Astrocyte (in vitro differentiated cells and primary cell): ENCODE measurements around the gene RTN3. TPM values are rescaled to one million over a fixed set of nuclear protein-coding genes. Genes with fewer than 3 reads are reported as not detected.

ENCODE experiments used
- DNase-seq: peaks from one replicate; pipeline ENCODE4 v3.0.0-alpha.2; 2010; ENCODE audit warnings: low read depth
- FAIRE-seq: peaks from 2 replicates; lab custom pipeline; 2011; peaks lifted over from hg19 to GRCh38; lab: Jason Lieb, UNC
- H2AFZ ChIP-seq: 2 replicates; pipeline ENCODE4 v1.6.0; 2012; ENCODE audit warnings: low read depth, low read length, inconsistent platforms
- H3K27ac ChIP-seq: 2 replicates; pipeline ENCODE4 v1.5.1; 2011; ENCODE audit warnings: low read depth, low read length, inconsistent platforms
- H3K27me3 ChIP-seq: 2 replicates; pipeline ENCODE4 v1.6.0; 2011; ENCODE audit warnings: low read length, inconsistent platforms; ENCODE audit not compliant: insufficient read depth
- H3K36me3 ChIP-seq: 2 replicates; pipeline ENCODE4 v1.5.1; 2011; ENCODE audit warnings: low read length, inconsistent platforms; ENCODE audit not compliant: insufficient read depth
- H3K4me1 ChIP-seq: 2 replicates; pipeline ENCODE4 v1.5.1; 2011; ENCODE audit warnings: low read length, inconsistent platforms; ENCODE audit not compliant: insufficient read depth
- H3K4me2 ChIP-seq: 2 replicates; pipeline ENCODE4 v1.6.0; 2012; ENCODE audit warnings: low read length, inconsistent platforms
- H3K4me3 ChIP-seq: 2 replicates; pipeline ENCODE4 v1.5.1; 2011; ENCODE audit warnings: low read depth, mild to moderate bottlenecking, low read length, inconsistent platforms; ENCODE audit not compliant: insufficient read depth
- H3K79me2 ChIP-seq: 2 replicates; pipeline ENCODE4 v1.6.0; 2012; ENCODE audit warnings: mild to moderate bottlenecking, low read length, inconsistent platforms; ENCODE audit not compliant: insufficient read depth
- H3K9ac ChIP-seq: 2 replicates; pipeline ENCODE4 v1.6.0; 2012; ENCODE audit warnings: mild to moderate bottlenecking, low read length, inconsistent platforms
- H3K9me3 ChIP-seq: 2 replicates; pipeline ENCODE4 v1.5.1; 2012; ENCODE audit warnings: low read depth, mild to moderate bottlenecking, low read length, inconsistent platforms; ENCODE audit not compliant: insufficient read depth
- H4K20me1 ChIP-seq: 2 replicates; pipeline ENCODE4 v1.6.0; 2012; ENCODE audit warnings: low read length, inconsistent platforms; ENCODE audit not compliant: insufficient read depth
- H3K27ac Mint-ChIP-seq: one replicate; pipeline ENCODE4 v1.8.0; 2021; ENCODE audit warnings: mild to moderate bottlenecking, mixed read lengths; ENCODE audit not compliant: unreplicated experiment
- H3K27me3 Mint-ChIP-seq: one replicate; pipeline ENCODE4 v1.8.0; 2021; ENCODE audit warnings: low read depth, mixed read lengths; ENCODE audit not compliant: unreplicated experiment
- H3K36me3 Mint-ChIP-seq: one replicate; pipeline ENCODE4 v1.8.0; 2021; ENCODE audit warnings: low read depth, mixed read lengths; ENCODE audit not compliant: unreplicated experiment
- H3K4me1 Mint-ChIP-seq: one replicate; pipeline ENCODE4 v1.8.0; 2021; ENCODE audit warnings: low read depth, mixed read lengths; ENCODE audit not compliant: unreplicated experiment
- H3K4me3 Mint-ChIP-seq: one replicate; pipeline ENCODE4 v1.8.0; 2021; ENCODE audit warnings: mild to moderate bottlenecking, moderate library complexity, mixed read lengths; ENCODE audit not compliant: unreplicated experiment
- H3K9me3 Mint-ChIP-seq: one replicate; pipeline ENCODE4 v1.8.0; 2021; ENCODE audit warnings: mild to moderate bottlenecking, mixed read lengths; ENCODE audit not compliant: unreplicated experiment
- EZH2 ChIP-seq: IDR thresholded peaks from 2 replicates; pipeline ENCODE4 v1.6.1; 2012; ENCODE audit warnings: mild to moderate bottlenecking, low read length, inconsistent platforms; ENCODE audit not compliant: insufficient read depth
- total RNA-seq: library from RNA; stranded (reverse); gene quantifications from 2 replicates; pipeline ENCODE4 v1.2.1, GENCODE V29; 2021
- TF ChIP-seq, protein P1 (sequence below): IDR thresholded peaks from 2 replicates; pipeline ENCODE4 v1.5.1; 2011; ENCODE audit warnings: low read depth, mild to moderate bottlenecking, inconsistent platforms, low read length, moderate library complexity; ENCODE audit not compliant: insufficient read depth

The RTN3 gene
- total RNA-seq, 1 donor from 2014 or later, result 99.5 TPM

DNA sequence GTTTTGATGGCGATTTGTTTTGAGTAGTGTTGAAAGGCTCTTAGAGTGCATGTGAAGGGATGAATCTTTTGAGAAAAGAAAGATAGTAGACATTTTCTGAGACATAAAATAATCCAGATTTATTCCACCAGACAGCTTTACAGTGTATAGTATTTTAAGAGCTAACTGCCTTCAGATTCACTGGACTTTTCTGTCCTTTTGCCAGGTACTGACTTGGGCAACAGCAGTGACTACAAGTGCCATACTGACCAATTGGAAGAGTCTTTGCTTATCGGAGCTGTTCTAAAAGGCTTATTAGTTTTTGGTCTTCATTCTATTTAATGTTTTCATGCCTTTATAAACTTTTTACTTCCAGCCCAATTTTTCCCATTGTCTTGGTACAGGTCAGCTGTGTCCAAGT lies 32.5 kb downstream of the RTN3 start:
- Histone ChIP-seq H3K4me3 (no peak overlapping the region), H3K79me2 (peaks cover 17% of the 10 kb centered on the region)
- peaks cover 14% of the 10 kb centered on the region for H3K4me1 Mint-ChIP-seq

DNA sequence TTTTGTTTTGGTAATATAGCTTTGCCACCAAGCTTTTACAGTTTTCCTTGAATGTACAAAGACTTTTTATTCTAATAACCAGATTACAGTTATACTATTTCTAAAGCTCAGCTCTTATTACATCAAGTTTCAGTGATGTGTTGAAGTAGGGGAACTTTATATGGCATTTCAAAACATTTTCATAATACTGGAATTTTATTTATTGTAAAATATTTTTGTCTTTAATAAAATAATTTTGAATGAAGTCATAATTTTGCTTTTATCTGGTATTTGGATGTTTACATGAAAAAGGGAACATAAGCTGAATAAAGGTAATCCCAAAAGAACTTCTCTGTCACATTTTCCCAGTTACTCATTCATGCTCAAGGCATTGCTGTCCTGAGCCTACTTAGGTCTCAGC lies 34.7 kb downstream of the RTN3 start:
- Mint-ChIP-seq H3K4me1 (peaks cover 9% of the 10 kb centered on the region), H3K27me3 (no peaks in the 10 kb centered on the region), H3K9me3 (peaks cover 1% of the 10 kb centered on the region), H3K27ac (no peak overlapping the region), H3K4me3 (no peak overlapping the region), H3K36me3 (no peaks in the 10 kb centered on the region)
- H4K20me1 ChIP-seq, result peaks cover 65% of the 10 kb centered on the region
- H2AFZ ChIP-seq, result no peak overlapping the region
- TF ChIP-seq EZH2, result no peak
- TF ChIP-seq, protein P1, sequence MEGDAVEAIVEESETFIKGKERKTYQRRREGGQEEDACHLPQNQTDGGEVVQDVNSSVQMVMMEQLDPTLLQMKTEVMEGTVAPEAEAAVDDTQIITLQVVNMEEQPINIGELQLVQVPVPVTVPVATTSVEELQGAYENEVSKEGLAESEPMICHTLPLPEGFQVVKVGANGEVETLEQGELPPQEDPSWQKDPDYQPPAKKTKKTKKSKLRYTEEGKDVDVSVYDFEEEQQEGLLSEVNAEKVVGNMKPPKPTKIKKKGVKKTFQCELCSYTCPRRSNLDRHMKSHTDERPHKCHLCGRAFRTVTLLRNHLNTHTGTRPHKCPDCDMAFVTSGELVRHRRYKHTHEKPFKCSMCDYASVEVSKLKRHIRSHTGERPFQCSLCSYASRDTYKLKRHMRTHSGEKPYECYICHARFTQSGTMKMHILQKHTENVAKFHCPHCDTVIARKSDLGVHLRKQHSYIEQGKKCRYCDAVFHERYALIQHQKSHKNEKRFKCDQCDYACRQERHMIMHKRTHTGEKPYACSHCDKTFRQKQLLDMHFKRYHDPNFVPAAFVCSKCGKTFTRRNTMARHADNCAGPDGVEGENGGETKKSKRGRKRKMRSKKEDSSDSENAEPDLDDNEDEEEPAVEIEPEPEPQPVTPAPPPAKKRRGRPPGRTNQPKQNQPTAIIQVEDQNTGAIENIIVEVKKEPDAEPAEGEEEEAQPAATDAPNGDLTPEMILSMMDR, result no peak
- peaks cover 19% of the 10 kb centered on the region for H3K79me2 ChIP-seq
- peaks cover 5% of the 10 kb centered on the region for H3K4me1 ChIP-seq
- FAIRE-seq (no peak), DNase-seq (no peak)
- H3K4me2 ChIP-seq, result no peak overlapping the region
- H3K4me3 ChIP-seq, result no peak overlapping the region
- H3K27me3 ChIP-seq, result no peaks in the 10 kb centered on the region
- no peak overlapping the region for H3K27ac ChIP-seq
- no peak overlapping the region for H3K9ac ChIP-seq
- no peaks in the 10 kb centered on the region for H3K9me3 ChIP-seq
- H3K36me3 ChIP-seq, result no peaks in the 10 kb centered on the region

More for the DNA sequence above, 32.5 kb downstream of the RTN3 start:
- Mint-ChIP-seq H3K27me3 (no peaks in the 10 kb centered on the region), H3K36me3 (no peaks in the 10 kb centered on the region), H3K9me3 (peaks cover 1% of the 10 kb centered on the region), H3K27ac (no peak overlapping the region), H3K4me3 (no peak overlapping the region)
- no peaks in the 10 kb centered on the region for H3K27me3 ChIP-seq
- FAIRE-seq (no peak), DNase-seq (no peak)
- H3K9ac ChIP-seq, result no peak overlapping the region
- no peak for TF ChIP-seq EZH2
- TF ChIP-seq, protein P1, result no peak
- peaks cover 53% of the 10 kb centered on the region for H4K20me1 ChIP-seq
- H2AFZ ChIP-seq, result no peak overlapping the region
- H3K4me1 ChIP-seq, result peaks cover 6% of the 10 kb centered on the region
- no peaks in the 10 kb centered on the region for H3K9me3 ChIP-seq
- no peak overlapping the region for H3K4me2 ChIP-seq
- no peaks in the 10 kb centered on the region for H3K36me3 ChIP-seq
- no peak overlapping the region for H3K27ac ChIP-seq

DNA sequence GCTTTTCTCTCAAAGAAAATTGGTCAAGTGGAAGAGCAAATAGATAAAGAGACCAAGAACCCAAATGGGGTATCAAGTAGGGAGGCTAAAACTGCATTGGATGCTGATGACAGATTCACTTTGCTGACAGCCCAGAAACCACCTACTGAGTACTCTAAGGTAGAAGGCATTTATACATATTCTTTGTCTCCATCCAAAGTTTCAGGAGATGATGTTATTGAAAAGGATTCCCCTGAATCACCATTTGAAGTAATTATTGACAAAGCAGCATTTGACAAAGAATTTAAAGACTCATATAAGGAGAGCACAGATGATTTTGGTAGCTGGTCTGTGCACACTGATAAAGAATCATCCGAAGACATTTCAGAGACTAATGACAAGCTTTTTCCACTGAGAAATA lies 37.7 kb downstream of the RTN3 start:
- Mint-ChIP-seq H3K36me3 (no peaks in the 10 kb centered on the region), H3K9me3 (no peaks in the 10 kb centered on the region), H3K4me1 (peaks cover 9% of the 10 kb centered on the region), H3K27ac (no peak overlapping the region), H3K27me3 (no peaks in the 10 kb centered on the region), H3K4me3 (no peak overlapping the region)
- no peak overlapping the region for H3K4me2 ChIP-seq
- DNase-seq, result no peak
- peaks cover 15% of the 10 kb centered on the region for H3K79me2 ChIP-seq
- H3K27me3 ChIP-seq, result no peaks in the 10 kb centered on the region
- no peaks in the 10 kb centered on the region for H3K36me3 ChIP-seq
- H4K20me1 ChIP-seq, result peaks cover 48% of the 10 kb centered on the region
- no peak overlapping the region for H3K4me3 ChIP-seq
- H3K9me3 ChIP-seq, result no peaks in the 10 kb centered on the region
- no peak overlapping the region for H2AFZ ChIP-seq
- H3K4me1 ChIP-seq, result peaks cover 5% of the 10 kb centered on the region
- FAIRE-seq, result no peak
- TF ChIP-seq, protein P1, result no peak
- no peak for TF ChIP-seq EZH2
- no peak overlapping the region for H3K27ac ChIP-seq
- no peak overlapping the region for H3K9ac ChIP-seq
